Rectal smooth muscle tissue (tissue), 1 donor: ENCODE data around the gene SNAP47.

Experiments
- H3K27ac ChIP-seq: one replicate; pipeline ENCODE4 v1.7.0; 2013; ENCODE audit warnings: low read depth, low read length, inconsistent platforms
- H3K27me3 ChIP-seq: one replicate; pipeline ENCODE4 v1.7.0; 2013; ENCODE audit warnings: low read length; ENCODE audit not compliant: control insufficient read depth, insufficient read depth
- H3K36me3 ChIP-seq: one replicate; pipeline ENCODE4 v1.7.0; 2013; ENCODE audit warnings: low read length; ENCODE audit not compliant: control insufficient read depth, insufficient read depth
- H3K4me1 ChIP-seq: one replicate; pipeline ENCODE4 v1.7.0; 2013; ENCODE audit warnings: low read length; ENCODE audit not compliant: control insufficient read depth, insufficient read depth
- H3K4me3 ChIP-seq: one replicate; pipeline ENCODE4 v1.7.0; 2013; ENCODE audit warnings: low read length
- H3K9ac ChIP-seq: one replicate; pipeline ENCODE4 v1.7.0; 2013; ENCODE audit warnings: low read length

SNAP47 gene

DNA sequence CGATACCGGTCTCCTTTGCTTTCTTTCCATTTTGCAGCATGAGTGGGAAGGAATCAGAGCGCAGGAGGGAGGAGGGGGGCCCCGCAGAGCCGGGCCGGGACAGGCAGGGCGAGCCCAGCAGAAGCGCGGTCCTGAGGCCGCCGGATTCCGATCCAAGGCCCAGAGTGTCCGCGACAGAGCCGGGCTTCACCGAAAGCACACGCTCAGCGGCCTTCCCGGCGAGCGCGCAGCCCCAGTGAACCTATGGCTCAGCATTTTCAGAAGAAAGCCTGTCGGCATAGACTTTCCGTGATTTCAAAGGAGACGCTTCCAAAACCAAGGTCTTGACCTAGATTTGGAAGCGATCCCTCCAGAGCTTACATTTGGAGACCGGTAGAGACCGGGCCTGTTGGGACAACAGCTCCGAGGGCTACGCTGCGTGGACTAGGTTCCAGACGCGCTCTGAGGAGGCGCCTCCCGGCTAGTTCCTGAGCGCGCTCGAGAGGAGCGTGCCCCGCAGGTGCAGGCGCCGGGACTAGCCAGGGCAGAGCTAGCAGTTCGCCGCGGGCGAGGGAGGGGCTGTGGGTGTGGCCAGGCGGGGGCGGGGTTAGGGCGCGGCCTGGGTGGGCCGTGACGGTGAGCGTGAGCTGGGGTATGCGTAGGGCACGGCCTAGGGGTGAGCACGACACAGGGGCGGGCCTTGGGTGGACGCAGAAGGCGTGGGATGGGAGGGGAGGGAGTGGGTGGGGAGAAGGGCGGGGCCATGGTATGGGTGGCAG is 52.5 kb downstream of the SNAP47 start:
- Histone ChIP-seq H3K4me1 (peaks cover 9% of the 10 kb centered on the region), H3K4me3 (peak overlapping the region; percentile 86), H3K27ac (peak overlapping the region; percentile 85), H3K36me3 (no peaks in the 10 kb centered on the region), H3K9ac (peak overlapping the region; percentile 71), H3K27me3 (no peaks in the 10 kb centered on the region)

DNA sequence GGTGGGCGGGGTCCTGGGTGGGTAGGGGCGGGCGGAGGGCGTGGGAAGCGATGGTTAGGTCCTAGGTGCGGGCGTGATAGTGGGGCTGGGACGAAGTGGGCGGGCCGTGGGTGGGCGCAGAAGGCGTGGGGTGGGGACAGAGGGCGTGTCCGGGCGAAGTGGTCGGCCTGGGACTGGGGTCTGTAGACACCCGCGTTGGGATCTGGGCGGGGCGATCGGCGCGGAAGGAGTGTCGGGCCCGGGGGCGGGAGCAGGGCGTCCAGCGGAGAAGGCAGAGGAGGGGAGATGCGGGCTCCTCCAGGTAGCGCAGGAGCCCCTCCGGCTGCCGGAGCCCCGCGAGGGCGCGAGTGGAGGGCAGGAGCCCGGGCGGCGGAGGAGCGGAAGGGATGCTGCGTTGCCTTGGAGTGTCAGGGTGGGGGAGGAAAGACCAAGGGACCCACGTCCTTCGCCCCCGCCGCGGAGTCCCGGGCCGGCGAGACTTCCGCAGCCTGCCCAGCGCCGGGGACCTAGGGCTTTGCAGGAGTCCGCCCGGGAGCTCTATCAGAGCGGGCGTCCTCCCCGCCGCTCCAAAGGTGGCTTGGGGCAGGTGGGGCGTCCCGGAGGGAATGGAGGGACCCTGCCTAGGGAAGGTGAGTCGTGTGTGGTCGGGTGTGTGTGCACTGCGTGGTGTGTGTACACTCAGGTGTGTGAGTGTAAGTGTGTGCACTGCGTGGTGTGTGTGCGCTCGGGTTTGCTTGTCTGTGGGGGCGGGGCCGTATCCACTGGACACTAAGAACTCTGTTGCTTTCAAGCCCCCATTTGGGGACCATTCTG is 53.2 kb downstream of the SNAP47 start:
- Histone ChIP-seq H3K27me3 (no peaks in the 10 kb centered on the region), H3K4me1 (peaks cover 9% of the 10 kb centered on the region), H3K9ac (no peak overlapping the region), H3K27ac (peak overlapping the region; percentile 24), H3K36me3 (no peaks in the 10 kb centered on the region), H3K4me3 (peak overlapping the region; percentile 59)

DNA sequence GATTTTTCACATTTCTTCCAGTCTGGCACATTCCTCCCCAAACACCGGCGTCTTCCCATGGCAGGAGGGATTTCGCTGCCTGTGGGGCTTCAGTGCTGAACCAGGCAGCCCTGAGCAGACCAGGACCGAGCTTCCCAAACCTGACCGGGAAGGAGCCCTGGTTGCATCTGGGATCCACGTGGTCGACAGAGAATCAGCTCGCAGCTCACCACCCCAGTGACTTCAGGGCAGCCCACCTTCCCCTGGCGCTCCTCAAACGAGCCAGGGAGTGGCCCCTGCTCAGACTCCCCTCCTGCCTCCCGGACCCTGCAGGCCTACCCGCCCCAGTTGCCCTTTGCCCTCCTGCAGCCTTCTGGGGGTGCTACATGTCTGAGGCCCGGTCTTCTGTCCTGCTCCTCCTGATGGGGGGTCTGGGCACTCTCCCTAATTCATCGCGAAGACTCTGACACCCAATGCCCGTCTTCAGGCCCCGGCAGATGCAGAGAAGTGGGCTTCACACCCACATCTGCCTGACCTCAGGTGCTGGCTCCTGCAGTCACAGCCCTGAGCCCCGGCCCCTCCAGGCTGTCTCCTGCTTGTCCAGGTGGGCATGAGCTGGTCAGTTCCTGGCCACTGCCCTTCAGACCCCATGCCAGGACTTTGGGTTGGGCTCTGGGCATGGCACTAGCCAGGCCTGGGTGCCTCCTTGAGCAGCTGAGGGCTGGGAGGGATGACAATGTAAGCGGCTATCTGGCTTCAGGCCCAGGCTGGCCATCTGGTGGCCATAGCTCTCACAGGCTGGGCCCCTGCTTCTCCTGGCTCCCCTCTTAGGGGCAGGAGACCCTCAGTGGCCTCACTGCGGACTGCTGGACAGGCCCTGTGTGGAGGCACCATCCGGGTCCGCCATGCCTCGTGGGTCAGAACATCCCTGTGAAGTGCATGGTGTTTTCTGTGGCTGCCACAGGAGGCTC is 54.1 kb downstream of the SNAP47 start:
- Histone ChIP-seq H3K9ac (no peak overlapping the region), H3K36me3 (no peaks in the 10 kb centered on the region), H3K4me1 (peaks cover 12% of the 10 kb centered on the region), H3K27ac (peak overlapping the region; percentile 24), H3K4me3 (peak overlapping the region; percentile 59), H3K27me3 (no peaks in the 10 kb centered on the region)

DNA sequence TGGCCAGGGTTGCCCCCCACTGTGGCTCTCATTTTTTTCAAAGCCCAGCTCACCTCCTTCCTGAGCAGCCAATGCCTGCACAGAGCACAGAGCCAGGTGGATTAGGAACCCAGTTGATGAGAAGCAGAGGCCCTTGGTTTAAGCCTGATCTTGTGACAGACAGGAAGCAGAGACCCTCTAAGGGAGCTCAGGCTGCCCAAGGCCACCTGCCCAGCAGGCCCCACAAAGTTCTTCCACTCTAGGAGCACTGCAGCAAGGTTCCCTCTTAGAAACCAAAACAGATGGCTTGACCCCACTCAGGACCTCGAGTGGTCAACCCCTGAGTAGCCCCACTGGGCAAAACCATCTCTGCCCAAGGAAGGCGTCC is 54.8 kb downstream of the SNAP47 start:
- Histone ChIP-seq H3K27ac (no peak overlapping the region), H3K4me1 (peaks cover 18% of the 10 kb centered on the region), H3K4me3 (no peak overlapping the region), H3K27me3 (no peaks in the 10 kb centered on the region), H3K9ac (no peak overlapping the region), H3K36me3 (no peaks in the 10 kb centered on the region)

DNA sequence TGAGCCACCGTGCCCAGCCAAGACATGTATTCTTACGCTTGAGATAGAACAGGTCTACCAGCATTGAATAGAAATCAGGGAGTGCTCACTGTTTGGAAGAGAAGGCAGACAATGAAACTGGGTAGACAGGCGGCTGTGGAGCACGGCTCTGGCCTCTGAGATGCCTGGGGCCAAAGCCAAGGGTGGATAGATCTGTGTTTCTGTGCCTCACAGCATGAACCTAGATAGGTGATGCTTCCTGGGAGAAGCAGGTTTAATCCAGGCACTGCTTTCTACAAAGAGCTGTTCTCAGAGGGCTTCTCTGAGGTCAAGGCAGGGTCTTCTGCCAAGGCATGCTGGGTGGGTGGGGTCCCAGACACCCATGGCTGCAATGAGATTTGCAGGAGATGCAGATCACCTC is 55.6 kb downstream of the SNAP47 start:
- Histone ChIP-seq H3K4me3 (no peak overlapping the region), H3K36me3 (no peaks in the 10 kb centered on the region), H3K27ac (no peak overlapping the region), H3K9ac (no peak overlapping the region), H3K27me3 (no peaks in the 10 kb centered on the region), H3K4me1 (peaks cover 18% of the 10 kb centered on the region)

DNA sequence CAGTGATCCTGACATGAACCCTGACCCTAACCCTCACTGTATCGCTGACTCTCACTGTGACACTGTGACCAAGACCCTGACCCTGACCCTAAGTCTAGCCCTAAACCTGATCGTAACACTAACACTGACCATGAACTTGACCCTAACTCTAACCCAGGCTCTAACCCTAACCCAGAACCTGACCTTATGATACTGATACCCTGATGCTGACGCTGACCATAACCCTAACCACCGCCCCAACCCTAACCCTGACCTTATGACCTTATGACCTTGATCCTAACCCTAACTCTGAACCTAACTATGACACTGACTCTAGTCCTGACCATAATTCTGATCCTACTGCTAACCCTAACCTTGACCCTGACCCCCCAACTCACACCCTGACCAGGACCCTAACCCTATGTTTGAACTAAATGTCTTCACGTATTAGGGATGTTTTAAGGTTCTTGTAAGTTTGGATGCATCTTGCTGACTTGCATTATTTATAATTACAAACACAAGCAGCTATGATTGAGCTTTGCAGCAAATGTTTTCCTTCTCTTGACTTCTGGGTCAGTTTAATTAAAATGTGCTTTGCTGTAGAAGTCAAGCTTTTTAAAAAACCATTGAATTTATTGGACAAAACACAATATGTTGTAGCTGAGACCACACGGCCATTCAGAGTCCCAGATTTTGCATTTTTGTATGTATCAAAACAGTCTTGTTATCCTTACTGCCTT is 56.3 kb downstream of the SNAP47 start:
- no peaks in the 10 kb centered on the region for H3K27me3 ChIP-seq
- H3K36me3 ChIP-seq = no peaks in the 10 kb centered on the region
- no peak overlapping the region for H3K9ac ChIP-seq
- H3K27ac ChIP-seq = no peak overlapping the region
- H3K4me1 ChIP-seq = peaks cover 13% of the 10 kb centered on the region
- no peak overlapping the region for H3K4me3 ChIP-seq

DNA sequence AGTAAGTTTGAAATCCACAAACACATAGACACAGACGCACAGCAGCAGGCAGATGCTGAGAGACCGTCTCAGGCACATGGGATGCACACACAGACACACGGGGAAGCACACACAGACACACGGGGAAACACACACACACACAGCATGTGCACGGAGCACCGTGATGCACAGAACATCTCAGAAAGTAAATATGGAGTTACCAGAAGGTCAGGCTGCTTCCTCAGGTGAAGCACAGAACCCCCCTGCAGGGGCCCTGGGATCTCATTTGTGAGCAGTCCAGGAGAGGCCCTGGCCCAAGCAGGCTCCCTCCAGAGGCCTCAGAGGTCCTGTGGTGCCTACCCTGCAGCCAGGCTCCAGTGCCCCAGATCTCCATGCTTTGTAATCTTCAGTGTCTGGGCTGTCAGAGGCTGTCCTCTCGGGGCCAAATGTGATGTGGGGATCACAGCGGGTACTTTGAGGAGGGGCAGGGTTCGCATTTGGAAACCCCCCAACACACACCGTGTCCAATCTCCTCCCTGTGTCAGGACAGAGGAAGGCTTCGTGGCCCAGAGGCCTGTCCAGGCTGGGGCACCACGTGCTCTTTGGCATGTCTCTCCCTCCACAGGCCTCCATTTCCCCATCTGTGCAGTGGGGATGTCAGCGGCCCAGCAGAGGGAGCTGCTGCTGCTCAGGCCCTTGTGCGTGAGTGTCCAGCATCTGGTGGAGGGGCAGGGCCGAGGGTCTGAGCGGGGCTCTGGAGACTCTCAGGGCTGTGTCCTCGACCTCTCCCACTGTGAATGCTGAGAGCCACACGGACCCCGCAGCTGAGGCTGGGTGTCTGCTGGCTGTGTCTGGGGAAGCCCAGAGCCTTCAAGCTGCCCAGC is 57.2 kb downstream of the SNAP47 start:
- Histone ChIP-seq H3K27me3 (no peaks in the 10 kb centered on the region), H3K27ac (no peak overlapping the region), H3K9ac (no peak overlapping the region), H3K36me3 (no peaks in the 10 kb centered on the region), H3K4me1 (peaks cover 9% of the 10 kb centered on the region), H3K4me3 (no peak overlapping the region)

DNA sequence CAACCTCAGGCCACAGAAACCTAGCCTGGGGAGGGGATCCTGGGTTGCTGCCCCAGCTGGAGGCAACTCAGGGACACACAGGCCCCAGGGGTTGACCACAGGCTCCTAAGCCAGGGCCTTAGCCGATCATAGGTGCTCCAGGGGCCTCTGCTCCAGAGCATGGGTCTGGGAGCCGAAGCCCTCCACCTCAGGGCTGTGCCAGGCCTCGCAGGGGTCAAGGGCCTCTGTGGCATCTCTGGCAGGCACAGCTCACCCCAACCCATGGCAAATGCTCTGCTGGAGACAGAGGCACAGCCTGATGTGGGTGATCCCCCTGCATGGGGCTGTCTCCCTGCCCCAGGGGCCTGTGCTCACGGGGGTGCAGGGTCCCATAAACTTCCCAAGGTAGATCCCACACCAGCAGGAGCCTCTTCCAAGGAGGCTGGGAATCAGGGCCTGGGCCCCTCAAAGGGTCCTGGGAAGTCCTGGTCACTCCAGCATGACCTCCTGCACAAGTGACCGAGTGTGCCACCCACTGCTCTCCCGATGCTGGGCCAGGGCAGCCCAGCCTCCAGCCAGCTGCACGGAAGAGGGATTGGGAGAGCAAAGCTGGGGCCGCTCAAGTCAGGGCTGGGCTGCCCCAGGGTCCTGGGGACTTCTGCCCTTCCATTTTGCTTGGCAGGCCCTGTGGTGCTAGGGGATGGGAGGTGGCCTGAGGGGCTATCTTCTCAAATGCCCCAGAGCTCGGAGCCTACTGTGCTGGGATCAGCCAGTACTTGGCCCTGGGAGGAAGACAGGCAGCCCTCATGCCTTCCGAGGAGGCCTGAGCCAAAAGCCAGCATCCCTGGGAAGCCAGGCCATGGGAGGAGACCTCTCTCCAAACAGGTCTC is 58.1 kb downstream of the SNAP47 start:
- H3K9ac ChIP-seq = no peak overlapping the region
- H3K27ac ChIP-seq = no peak overlapping the region
- no peaks in the 10 kb centered on the region for H3K36me3 ChIP-seq
- H3K4me1 ChIP-seq = peaks cover 9% of the 10 kb centered on the region
- no peaks in the 10 kb centered on the region for H3K27me3 ChIP-seq
- no peak overlapping the region for H3K4me3 ChIP-seq

DNA sequence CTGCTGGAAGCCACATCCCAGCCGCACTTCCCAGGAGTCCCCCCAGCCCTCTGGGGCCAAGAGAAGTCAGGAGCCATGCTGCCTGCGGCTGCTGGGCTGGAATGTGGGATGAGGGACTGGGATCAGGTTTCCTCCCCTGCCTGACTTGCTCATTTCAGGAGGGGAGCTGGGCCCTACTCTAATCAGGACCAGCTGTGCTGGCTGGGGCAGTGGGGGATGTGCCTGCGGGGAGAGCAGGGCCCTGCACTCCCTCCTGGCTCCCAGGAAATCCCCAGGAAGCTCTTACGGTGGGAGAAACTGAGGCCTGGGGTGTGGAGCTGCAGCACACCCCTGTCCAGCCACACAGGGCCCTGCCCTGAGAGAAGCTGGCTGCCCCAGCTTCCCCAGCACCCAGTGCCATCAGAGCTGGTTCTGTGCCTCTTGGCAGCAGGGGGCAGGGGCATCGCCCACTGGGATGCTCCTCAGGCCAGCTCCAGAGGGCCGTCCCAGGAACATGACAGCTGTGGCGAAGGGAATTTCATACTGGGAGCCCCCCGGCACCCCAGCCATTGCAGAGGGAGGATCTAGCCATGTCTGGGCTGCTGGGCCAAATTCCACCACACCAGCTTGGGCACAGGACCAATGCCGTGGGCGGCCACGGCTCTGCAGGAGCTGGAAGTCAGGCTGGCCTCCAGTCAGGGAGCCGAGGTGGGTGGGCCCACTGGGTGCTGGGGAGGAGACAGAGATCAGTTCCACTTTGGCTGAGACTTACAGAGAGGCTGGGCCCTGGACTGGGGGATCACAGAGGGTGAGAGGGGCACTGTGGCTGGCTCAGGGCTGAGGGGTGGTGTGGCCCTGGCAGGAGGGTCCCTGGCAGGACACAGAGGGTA is 58.9 kb downstream of the SNAP47 start:
- Histone ChIP-seq H3K36me3 (no peaks in the 10 kb centered on the region), H3K27me3 (no peaks in the 10 kb centered on the region), H3K4me1 (peaks cover 9% of the 10 kb centered on the region), H3K9ac (peak overlapping the region; percentile 16), H3K27ac (peak overlapping the region; percentile 46), H3K4me3 (peak overlapping the region; percentile 41)

DNA sequence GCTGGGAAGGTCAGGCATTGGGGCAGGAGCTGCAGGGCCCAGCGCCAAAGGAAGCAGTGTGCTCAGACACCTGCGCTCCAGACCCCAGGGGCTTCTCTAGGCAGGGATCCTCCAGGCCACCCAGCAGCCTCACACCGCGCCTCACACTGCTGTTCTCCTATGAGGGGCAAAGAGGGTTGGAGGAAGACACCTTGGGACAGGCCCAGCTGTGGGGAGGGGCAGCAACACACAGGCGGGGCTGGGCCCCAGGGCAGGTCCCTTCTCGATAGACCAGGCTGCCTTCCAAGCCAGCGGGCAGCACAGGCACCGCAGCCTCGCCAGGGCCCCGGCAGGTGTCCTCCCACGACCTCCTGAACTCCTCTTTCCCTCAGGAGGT is 59.6 kb downstream of the SNAP47 start:
- no peaks in the 10 kb centered on the region for H3K36me3 ChIP-seq
- peak overlapping the region; percentile 16 for H3K9ac ChIP-seq
- peak overlapping the region; percentile 46 for H3K27ac ChIP-seq
- peaks cover 9% of the 10 kb centered on the region for H3K4me1 ChIP-seq
- H3K4me3 ChIP-seq = peak overlapping the region; percentile 41
- no peaks in the 10 kb centered on the region for H3K27me3 ChIP-seq
